HUES6 (cell line): ENCODE measurements around the gene TCF19.

ENCODE experiments used
- H3K27ac ChIP-seq: 2 replicates; pipeline ENCODE4 v1.7.0; 2013; ENCODE audit warnings: low read depth, mild to moderate bottlenecking, low read length, inconsistent platforms
- H3K27me3 ChIP-seq: 2 replicates; pipeline ENCODE4 v1.6.1; 2013; ENCODE audit warnings: low read length; ENCODE audit not compliant: control insufficient read depth, insufficient read depth
- H3K36me3 ChIP-seq: 2 replicates; pipeline ENCODE4 v1.6.1; 2013; ENCODE audit warnings: low read length; ENCODE audit not compliant: control insufficient read depth, insufficient read depth
- H3K4me1 ChIP-seq: 2 replicates; pipeline ENCODE4 v1.6.1; 2013; ENCODE audit warnings: low read length; ENCODE audit not compliant: control insufficient read depth, insufficient read depth
- H3K4me3 ChIP-seq: 2 replicates; pipeline ENCODE4 v1.5.1; 2013; ENCODE audit warnings: low read depth, low read length
- H3K9ac ChIP-seq: one replicate; pipeline ENCODE4 v1.6.1; 2013; ENCODE audit warnings: mild to moderate bottlenecking, low read length
- H3K9me3 ChIP-seq: 2 replicates; pipeline ENCODE4 v1.6.1; 2013; ENCODE audit warnings: low read depth, low read length; ENCODE audit not compliant: control insufficient read depth, insufficient read depth

The TCF19 gene, protein sequence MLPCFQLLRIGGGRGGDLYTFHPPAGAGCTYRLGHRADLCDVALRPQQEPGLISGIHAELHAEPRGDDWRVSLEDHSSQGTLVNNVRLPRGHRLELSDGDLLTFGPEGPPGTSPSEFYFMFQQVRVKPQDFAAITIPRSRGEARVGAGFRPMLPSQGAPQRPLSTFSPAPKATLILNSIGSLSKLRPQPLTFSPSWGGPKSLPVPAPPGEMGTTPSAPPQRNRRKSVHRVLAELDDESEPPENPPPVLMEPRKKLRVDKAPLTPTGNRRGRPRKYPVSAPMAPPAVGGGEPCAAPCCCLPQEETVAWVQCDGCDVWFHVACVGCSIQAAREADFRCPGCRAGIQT

DNA sequence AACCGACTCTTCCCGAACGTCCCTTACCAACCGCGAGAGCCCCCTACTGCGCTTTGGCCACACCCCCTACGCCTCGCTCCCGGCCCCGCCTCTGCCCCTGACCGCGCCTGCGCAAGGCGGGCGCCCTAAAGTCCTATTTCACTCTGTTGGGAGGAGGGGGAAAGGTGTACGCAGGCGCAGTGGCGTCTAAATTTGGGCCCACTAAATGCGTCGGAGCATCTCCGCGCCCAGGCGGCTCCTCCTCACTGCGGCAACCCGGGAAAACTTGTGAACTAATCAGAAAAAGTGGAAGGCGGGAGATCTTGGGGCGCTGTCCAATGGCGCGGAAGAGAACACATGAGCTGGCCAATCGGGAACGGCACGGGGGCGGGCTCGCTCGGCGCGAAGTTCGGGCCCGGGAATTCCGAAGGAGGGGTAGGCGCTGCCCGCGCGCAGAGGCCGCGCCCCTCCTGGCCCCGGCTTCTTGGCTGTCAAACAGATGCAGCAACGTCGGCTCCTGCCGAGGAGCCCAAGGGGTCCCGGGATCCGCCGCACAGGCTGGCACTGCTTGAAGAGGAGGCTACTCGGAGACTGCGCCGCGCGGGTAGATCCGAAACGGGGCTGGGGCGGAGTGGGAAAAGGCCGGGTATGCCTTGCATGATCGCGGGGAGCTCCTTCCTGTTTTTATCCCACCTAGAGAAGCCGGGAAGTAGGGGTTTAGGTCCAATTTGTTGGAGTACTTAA is at the start of gene TCF19:
Gene TCF19, plus strand, starts transcription at position 450 of the 723 bp plus-strand sequence. CDS start 881 bp downstream, outside the sequence.
- Histone ChIP-seq H3K9me3 (no peaks in the 10 kb centered on the region), H3K36me3 (peaks cover 39% of the 10 kb centered on the region), H3K4me3 (peak within 1 kb of the TSS; percentile 68), H3K9ac (peak within 1 kb of the TSS; percentile 79), H3K27ac (no peak within 1 kb of the TSS), H3K27me3 (no peaks in the 10 kb centered on the region), H3K4me1 (peaks cover 26% of the 10 kb centered on the region)

DNA sequence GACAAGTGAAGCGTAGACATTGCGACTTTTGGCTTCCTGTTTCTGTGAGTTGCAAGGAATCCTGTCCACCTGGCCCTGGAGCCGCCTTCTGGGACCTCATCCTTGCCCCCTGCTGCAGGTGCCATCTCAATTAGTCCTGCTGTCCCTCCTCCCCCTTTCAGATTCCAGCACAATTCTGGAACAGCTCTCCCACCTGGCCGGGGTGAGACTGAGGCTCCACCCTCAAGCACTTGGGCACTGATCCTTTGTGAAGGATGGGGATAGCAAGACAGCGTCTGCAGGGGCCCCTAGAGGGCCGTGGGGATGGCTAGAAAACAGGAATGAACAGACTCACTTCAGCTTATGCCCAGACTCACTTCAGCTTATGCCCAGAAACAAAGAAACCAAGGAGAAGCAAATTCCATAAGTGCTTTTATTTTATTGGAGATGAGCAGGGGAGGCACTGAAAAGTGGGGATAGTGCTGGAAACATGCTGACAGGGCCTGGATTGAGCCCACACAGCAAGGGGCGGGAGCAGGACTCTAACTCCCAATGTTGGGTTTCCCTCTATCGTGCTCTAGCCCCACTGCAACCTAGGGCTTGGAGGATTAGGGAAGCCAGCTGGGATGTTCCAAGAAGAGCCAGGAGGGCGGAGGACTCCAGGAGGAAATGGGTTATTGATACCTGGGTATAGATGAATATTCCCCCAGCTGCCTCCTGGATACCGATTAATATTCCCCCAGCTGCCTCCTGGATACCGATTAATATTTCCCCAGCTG is 47.4 kb upstream of the TCF19 start:
- Histone ChIP-seq H3K9ac (no peak overlapping the region), H3K27ac (no peak overlapping the region), H3K27me3 (peaks cover 11% of the 10 kb centered on the region), H3K9me3 (no peaks in the 10 kb centered on the region), H3K4me1 (peaks cover 38% of the 10 kb centered on the region), H3K36me3 (no peaks in the 10 kb centered on the region), H3K4me3 (no peak overlapping the region)

DNA sequence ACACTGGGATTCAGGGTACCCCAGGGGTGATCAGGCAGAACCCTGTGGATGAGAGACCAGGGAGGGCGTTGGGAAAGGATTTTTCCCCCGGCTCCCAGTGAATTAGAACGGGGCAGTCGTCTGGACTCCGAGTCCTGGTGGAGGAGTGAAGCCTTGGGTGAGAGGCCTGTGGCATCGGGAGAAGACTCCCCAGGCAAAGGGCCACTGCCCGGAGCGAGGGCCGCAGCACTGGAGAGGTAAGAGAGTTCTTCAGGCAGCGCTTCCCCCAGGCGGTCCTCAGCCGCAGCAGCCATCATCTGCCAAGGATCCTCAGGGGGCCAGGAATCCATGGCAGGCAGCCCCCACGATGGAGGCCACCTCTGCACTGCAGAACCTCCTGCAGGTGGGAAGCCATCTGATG is 46.7 kb upstream of the TCF19 start:
- Histone ChIP-seq H3K27me3 (peaks cover 11% of the 10 kb centered on the region), H3K9ac (no peak overlapping the region), H3K4me3 (no peak overlapping the region), H3K4me1 (peaks cover 38% of the 10 kb centered on the region), H3K9me3 (no peaks in the 10 kb centered on the region), H3K27ac (no peak overlapping the region), H3K36me3 (no peaks in the 10 kb centered on the region)

DNA sequence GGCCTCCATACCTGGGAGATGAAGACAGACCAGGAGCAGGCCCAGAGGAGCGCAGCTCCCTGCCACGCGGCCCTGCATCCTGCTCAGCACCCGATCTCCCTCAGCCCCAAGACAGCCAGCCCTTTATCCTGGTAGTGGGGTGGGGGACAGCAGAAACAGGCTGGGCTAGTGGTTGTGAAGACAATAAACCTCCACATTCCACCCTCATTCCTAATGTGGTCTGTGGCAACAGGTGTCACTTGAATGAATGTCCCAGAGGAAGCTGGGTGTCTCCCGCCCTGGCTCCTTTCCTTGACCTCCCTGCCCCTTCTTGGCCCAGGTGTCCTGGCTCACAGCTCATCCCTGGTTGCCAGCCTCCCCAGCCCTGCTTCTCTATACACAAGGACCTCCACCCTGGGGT is 45.9 kb upstream of the TCF19 start, which contains the start of gene C6orf15:
Gene C6orf15, minus strand, starts transcription at position 98 of the 400 bp plus-strand sequence. Its CDS starts 20 bp downstream, at position 78.
- no peak within 1 kb of the TSS for H3K27ac ChIP-seq
- no peaks in the 10 kb centered on the region for H3K36me3 ChIP-seq
- no peak within 1 kb of the TSS for H3K9ac ChIP-seq
- H3K9me3 ChIP-seq, result no peaks in the 10 kb centered on the region
- H3K4me1 ChIP-seq, result peaks cover 43% of the 10 kb centered on the region
- H3K27me3 ChIP-seq, result peaks cover 11% of the 10 kb centered on the region
- no peak within 1 kb of the TSS for H3K4me3 ChIP-seq

DNA sequence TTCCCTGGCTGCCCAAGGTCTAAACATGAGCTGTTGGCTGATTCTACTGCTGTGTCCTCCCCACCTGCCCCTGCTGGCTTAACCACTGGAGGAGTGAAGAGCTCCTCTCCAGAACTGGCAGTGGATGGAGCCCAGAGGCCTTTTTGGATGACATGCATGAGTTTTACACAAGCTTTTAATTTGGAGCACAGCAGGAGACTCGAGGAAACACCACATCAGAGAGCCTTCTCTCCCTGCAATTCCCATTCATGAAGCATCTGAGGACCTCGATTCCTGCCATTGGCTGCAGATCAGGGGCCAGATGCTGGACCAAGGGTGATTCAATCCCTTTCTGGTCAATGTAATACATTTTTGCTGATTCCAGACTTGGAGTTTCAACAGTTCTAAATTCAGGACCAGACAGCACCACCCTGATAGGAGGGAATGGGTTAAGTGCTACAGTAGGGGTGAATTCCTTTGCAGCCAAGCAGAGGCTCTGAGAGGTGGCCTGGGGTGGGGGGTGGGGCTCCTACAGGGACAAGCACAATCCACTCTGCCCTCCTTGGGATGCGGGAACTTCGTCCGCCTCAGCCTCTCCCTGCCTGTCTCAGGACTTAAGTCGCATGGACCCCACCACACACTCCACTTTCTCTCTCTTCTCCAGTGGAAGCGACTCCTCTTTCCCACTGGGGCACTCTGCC is 44.4 kb upstream of the TCF19 start:
- Histone ChIP-seq H3K9me3 (no peaks in the 10 kb centered on the region), H3K4me1 (peaks cover 43% of the 10 kb centered on the region), H3K36me3 (no peaks in the 10 kb centered on the region), H3K27ac (no peak overlapping the region; the same call in 1 of the 2 replicates), H3K4me3 (peak overlapping the region; percentile 42; the same call in 1 of the 2 replicates), H3K27me3 (peaks cover 11% of the 10 kb centered on the region), H3K9ac (peak overlapping the region; percentile 32)

DNA sequence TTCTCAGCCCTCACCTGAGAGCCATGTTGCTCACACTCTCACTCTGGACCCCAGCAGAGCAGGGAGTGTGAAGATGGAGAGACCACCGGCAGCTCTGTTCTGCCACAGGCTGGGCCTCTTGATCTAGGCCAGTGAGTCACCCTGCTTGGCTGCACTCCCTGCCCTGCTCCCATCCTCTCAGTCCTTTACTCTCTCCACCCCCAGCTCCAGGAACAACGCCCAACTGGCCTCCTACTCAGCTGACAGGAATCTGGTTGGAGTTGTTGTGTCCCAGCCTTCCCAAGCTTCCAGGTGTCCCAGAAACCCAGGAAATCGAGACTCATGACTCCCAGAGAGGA is 43.9 kb upstream of the TCF19 start, which contains the start of gene PSORS1C1:
Gene PSORS1C1, plus strand, starts transcription at position 260 of the 338 bp plus-strand sequence. CDS start 14,833 bp downstream, outside the sequence.
- Histone ChIP-seq H3K36me3 (no peaks in the 10 kb centered on the region), H3K9ac (peak within 1 kb of the TSS; percentile 32), H3K27ac (no peak within 1 kb of the TSS; the same call in 1 of the 2 replicates), H3K27me3 (peaks cover 11% of the 10 kb centered on the region), H3K9me3 (no peaks in the 10 kb centered on the region), H3K4me1 (peaks cover 43% of the 10 kb centered on the region), H3K4me3 (peak within 1 kb of the TSS; percentile 42; the same call in 1 of the 2 replicates)

DNA sequence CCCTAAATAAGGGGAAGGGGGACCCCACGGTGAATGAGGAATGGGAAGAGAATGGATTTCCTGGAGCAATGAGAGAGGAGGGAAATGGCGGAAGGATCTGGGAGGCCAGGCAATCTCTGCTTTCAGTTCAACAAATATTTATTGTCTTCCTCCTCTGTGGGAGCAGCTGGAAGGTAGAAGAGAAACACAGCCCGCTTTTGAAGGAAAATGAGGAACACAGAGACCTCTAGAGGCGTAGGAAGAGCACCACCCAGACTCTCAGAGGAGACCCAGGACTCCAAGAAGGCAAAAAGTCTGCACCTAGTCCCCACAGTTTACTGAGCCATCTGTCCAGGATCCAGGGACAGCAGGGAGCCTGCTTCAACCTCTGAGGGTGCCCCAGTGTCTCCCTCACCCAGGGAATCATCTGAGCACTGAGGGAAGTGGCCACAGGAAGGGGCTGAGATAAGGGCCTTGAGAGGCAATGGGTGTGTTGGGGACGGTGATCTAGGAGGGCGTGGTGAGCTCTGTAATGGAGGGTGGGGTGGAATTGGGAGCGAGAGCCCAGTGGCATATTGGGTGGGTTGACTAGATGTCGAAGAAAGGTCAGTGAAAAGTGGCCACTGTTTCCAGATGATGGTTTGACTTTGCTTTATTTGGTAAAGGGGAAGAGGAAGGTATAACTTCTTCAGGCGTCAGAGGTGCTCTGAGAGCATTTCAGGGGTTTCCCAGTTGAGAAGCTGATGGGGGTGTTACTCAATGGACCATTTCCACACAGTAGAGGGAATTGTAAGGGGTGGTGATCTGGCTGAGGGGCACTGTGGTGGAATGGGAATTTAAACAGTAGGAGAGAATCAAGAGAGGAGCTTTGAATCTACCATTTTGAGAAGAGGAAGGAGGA is 43.2 kb upstream of the TCF19 start:
- H3K9ac ChIP-seq, result peak overlapping the region; percentile 29
- H3K27ac ChIP-seq, result no peak overlapping the region
- H3K9me3 ChIP-seq, result no peaks in the 10 kb centered on the region
- peaks cover 37% of the 10 kb centered on the region for H3K4me1 ChIP-seq
- H3K4me3 ChIP-seq, result no peak overlapping the region; the same call in 1 of the 2 replicates
- H3K27me3 ChIP-seq, result peaks cover 5% of the 10 kb centered on the region
- no peaks in the 10 kb centered on the region for H3K36me3 ChIP-seq

DNA sequence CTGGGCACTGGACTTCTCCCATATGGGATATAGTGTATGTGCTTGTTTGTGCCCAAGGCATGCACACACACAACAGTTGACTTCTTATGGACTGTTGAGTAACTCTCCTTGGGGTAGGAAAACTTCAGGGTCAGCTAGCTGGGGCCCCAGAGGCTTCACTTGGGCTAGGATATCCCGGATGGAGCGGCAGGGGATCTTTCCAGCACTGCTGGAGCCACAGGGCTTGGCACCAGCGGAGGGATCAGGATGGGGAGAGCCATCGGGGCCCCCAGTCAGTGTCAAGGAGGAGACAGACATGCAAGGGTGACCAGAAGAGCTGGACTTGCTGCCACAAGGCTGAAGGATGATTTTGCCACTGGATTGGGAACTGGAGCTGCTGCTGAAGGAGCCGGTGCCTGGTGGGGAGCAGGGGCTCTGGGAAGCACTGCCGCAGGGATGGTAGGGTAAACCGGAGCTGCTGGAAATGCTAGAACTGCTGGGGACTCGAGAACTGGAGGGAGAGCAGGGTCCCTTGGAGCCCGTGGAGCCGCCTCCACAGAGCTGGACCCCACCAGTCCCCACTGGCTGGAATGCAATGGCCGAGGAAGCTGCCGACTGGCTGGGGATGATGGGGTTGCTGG is 42.3 kb upstream of the TCF19 start:
- peaks cover 29% of the 10 kb centered on the region for H3K4me1 ChIP-seq
- H3K9ac ChIP-seq, result no peak overlapping the region
- no peak overlapping the region for H3K27ac ChIP-seq
- H3K27me3 ChIP-seq, result no peaks in the 10 kb centered on the region
- H3K4me3 ChIP-seq, result no peak overlapping the region
- no peaks in the 10 kb centered on the region for H3K36me3 ChIP-seq
- H3K9me3 ChIP-seq, result no peaks in the 10 kb centered on the region

DNA sequence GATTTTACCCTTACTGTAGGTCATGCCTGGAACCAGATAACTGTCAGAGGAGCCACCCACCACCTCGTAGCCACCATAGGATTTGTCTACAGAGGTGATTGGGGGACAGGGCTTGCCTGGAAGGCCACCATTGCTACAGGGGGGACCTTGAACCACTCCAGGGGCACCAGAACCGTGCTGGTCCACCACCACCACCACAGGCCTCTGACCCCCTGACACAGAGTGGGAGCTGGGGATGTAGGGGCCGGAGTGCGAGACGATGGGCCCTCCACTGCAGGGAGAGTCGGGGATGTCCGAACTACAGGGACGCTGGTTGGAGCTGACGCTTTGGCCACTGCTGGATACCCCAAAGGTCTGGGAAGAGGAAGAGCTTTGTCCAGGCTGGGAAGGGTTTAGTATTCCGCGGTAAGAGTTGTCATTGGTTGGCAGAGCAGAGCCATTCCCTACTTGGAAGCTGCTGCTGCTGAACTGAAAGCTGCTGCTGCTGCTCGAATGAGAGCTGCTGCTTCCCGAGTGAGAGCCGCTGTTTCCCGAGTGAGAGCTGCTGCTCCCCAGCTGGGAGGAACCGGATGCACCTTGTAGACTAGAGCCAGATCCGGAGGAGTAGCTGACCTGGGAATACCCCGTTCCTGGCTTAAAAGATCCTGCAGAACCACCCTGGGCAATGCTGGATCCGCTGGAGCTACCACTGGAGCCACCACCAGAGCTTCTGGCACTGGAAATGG is 41.6 kb upstream of the TCF19 start:
- Histone ChIP-seq H3K27ac (no peak overlapping the region), H3K9ac (no peak overlapping the region), H3K27me3 (no peaks in the 10 kb centered on the region), H3K4me1 (peaks cover 27% of the 10 kb centered on the region), H3K36me3 (no peaks in the 10 kb centered on the region), H3K9me3 (no peaks in the 10 kb centered on the region), H3K4me3 (no peak overlapping the region)
